K562 (cell line): ENCODE data around the gene SCARF2. TPM values are rescaled to one million over a fixed set of nuclear protein-coding genes. Genes with fewer than 3 reads are reported as not detected.

Experiments used
- BHLHE40 ChIP-seq: IDR thresholded peaks from 2 replicates; pipeline ENCODE4 v1.6.1; 2011; ENCODE audit warnings: low read length, improper control_type of control experiment
- CREB5 ChIP-seq: fragments of 250-450 bp; sonication (Bioruptor Pico); IDR thresholded peaks from 2 replicates; pipeline ENCODE4 v1.5.0; 2020; ENCODE audit warnings: mild to moderate bottlenecking
- DEAF1 ChIP-seq: fragments of 450-650 bp; formaldehyde crosslinking; IDR thresholded peaks from 2 replicates; pipeline ENCODE4 v1.4.0; 2020; ENCODE audit warnings: mild to moderate bottlenecking, moderate library complexity
- E4F1 ChIP-seq: fragments of 250-450 bp; sonication (Bioruptor Pico); IDR thresholded peaks from 2 replicates; pipeline ENCODE4 v1.5.0; 2021; ENCODE audit warnings: mild to moderate bottlenecking, borderline replicate concordance
- ELF2 ChIP-seq: fragments of 250-450 bp; sonication (Bioruptor Pico); IDR thresholded peaks from 2 replicates; pipeline ENCODE4 v1.5.0; 2021; ENCODE audit warnings: mild to moderate bottlenecking
- GATAD2B ChIP-seq: fragments of 450-650 bp; IDR thresholded peaks from 2 replicates; pipeline ENCODE4 v1.6.1; 2017; ENCODE audit warnings: mild to moderate bottlenecking, borderline replicate concordance
- HDAC2 ChIP-seq: fragments of 450-650 bp; IDR thresholded peaks from 2 replicates; pipeline ENCODE4 v1.6.1; 2016; ENCODE audit warnings: mild to moderate bottlenecking
- HLTF ChIP-seq: fragments of 450-650 bp; IDR thresholded peaks from 2 replicates; pipeline ENCODE4 v1.6.1; 2016
- HOXB6 ChIP-seq: fragments of 250-450 bp; sonication (Bioruptor Pico); IDR thresholded peaks from 2 replicates; pipeline ENCODE4 v1.5.1; 2022; ENCODE audit warnings: mild to moderate bottlenecking, borderline replicate concordance
- MITF ChIP-seq: IDR thresholded peaks from 2 replicates; pipeline ENCODE4 v1.6.1; 2014; ENCODE audit warnings: antibody characterized with exemption
- NFE2 ChIP-seq: IDR thresholded peaks from 2 replicates; pipeline ENCODE4 v1.6.1; 2014; ENCODE audit warnings: antibody characterized with exemption, low read depth
- PHF21A ChIP-seq: fragments of 450-650 bp; IDR thresholded peaks from 2 replicates; pipeline ENCODE4 v1.6.1; 2017; ENCODE audit warnings: low read depth, borderline replicate concordance
- PTTG1 ChIP-seq: fragments of 450-650 bp; IDR thresholded peaks from 2 replicates; pipeline ENCODE4 v1.6.1; 2016; ENCODE audit warnings: low read depth, mild to moderate bottlenecking, missing genetic modification characterization, missing compliant biosample characterization
- RAD21 ChIP-seq, 2 experiments: fragments of 250-450 bp in 1 of 2; fragments of 450-650 bp in 1 of 2; sonication (Bioruptor Pico) in 1 of 2; formaldehyde crosslinking in 1 of 2; IDR thresholded peaks in 1 of 2; conservative IDR thresholded peaks in 1 of 2; 2 replicates each; pipeline versions ENCODE4 v1.4.0 to v1.8.0; 2020 to 2022; ENCODE audit warnings: mild to moderate bottlenecking in 2 of 2, moderate library complexity in 1 of 2
- TRIM25 ChIP-seq: fragments of 450-650 bp; IDR thresholded peaks from 2 replicates; pipeline ENCODE4 v1.7.0; 2016; ENCODE audit warnings: borderline replicate concordance
- ZNF140 ChIP-seq: fragments of 250-450 bp; sonication (Bioruptor Pico); IDR thresholded peaks from 2 replicates; pipeline ENCODE4 v1.8.0; 2021; ENCODE audit warnings: moderate library complexity, mild to moderate bottlenecking, inconsistent platforms
- ZNF277 ChIP-seq: fragments of 250-450 bp; sonication (Bioruptor Pico); IDR thresholded peaks from 2 replicates; pipeline ENCODE4 v1.8.0; 2022; ENCODE audit warnings: inconsistent platforms, mild to moderate bottlenecking, moderate library complexity, borderline replicate concordance
- polyA plus RNA-seq, 8 experiments: library from polyadenylated mRNA; depleted of rRNA in 4 of 8; stranded (reverse) in 5 of 8; unstranded in 3 of 8; fragments of >200 nt; fragmentation: Nextera tagmentation in 2 of 8; fragmentation: Illumina TruSeq in 1 of 8; extraction: Ambion mirVana in 2 of 8; extraction: Trizol in 1 of 8; gene quantifications; 2 replicates each; pipeline versions ENCODE4 v1.2.1 to v1.2.3, GENCODE V29; 2011 to 2014; ENCODE audit warnings: inconsistent platforms in 1 of 8, missing spikeins in 1 of 8
- total RNA-seq, 7 experiments: library from RNA; depleted of rRNA in 6 of 7; stranded (reverse); fragments of >200 nt in 6 of 7; fragmentation: Illumina TruSeq in 2 of 7; extraction: Trizol in 2 of 7; gene quantifications; 2 replicates each; pipeline versions ENCODE4 v1.2.1 to v1.2.3, GENCODE V29; 2011 to 2021; ENCODE audit warnings: low replicate concordance in 1 of 7

SCARF2 gene
- total and polyA plus RNA-seq, 9 of the 15 experiments (the other 6 are each of a cell fraction or from before 2014, with no cell fraction given): 0.06 to 0.32 (median 0.21) TPM; not detected in 5

- TF ChIP-seq ZNF140 (CRISPR knock-in tag): 0 out of 2 replicates have a peak, but pooled peaks have one; percentile 37
- TF ChIP-seq NFE2: 0 out of 2 replicates have a peak, but pooled peaks have one; percentile 39
- TF ChIP-seq PTTG1 (tag): no peak
- 0 out of 2 replicates have a peak, but pooled peaks have one; percentile 16 for TF ChIP-seq CREB5 (CRISPR knock-in tag)
- peak; percentile 100 for TF ChIP-seq DEAF1 (CRISPR knock-in tag)
- TF ChIP-seq ELF2 (CRISPR knock-in tag): peak; percentile 66; the same call in 1 of the 2 replicates
- TF ChIP-seq BHLHE40: peak; percentile 86
- no peak for TF ChIP-seq E4F1 (CRISPR knock-in tag)
- 0 out of 2 replicates have a peak, but pooled peaks have one; percentile 45 for TF ChIP-seq HDAC2
- peak; percentile 12; the same call in 1 of the 2 replicates for TF ChIP-seq HLTF
- TF ChIP-seq PHF21A: peak; percentile 64; the same call in 1 of the 2 replicates
- 0 out of 2 replicates have a peak, but pooled peaks have one; percentile 13 for TF ChIP-seq ZNF277 (CRISPR knock-in tag)
- TF ChIP-seq TRIM25: no peak
- peak; percentile 100 for TF ChIP-seq RAD21 (CRISPR knock-in tag; conservative IDR thresholded peaks at IDR 0.05 in 1 of 2, IDR thresholded peaks at IDR 0.05 in 1 of 2)
- peak; percentile 40; the same call in 1 of the 2 replicates for TF ChIP-seq MITF
- TF ChIP-seq GATAD2B: no peak
- no peak for TF ChIP-seq HOXB6 (CRISPR knock-in tag)
Observed at GRCh38 chr22:20456064-20456721, 18.6 kb upstream of the SCARF2 start (continued).
